HG03039 (cell line): ENCODE results near the gene CDADC1.

Experiments used
- ATAC-seq: cut with Tn5 transposase; IDR thresholded peaks from one replicate; pipeline ENCODE4 v1.9.1; 2021; ENCODE audit warnings: mild to moderate bottlenecking, moderate library complexity; ENCODE audit not compliant: unreplicated experiment

Gene CDADC1

GRCh38 chr13:49247643-49248621, at the start of gene CDADC1:
TSS of gene CDADC1 (plus strand) at chr13:49247925. CDS start at chr13:49248038, 113 bp downstream.
- peak; percentile 98 for ATAC-seq

GRCh38 chr13:49206641-49207040, 41.1 kb upstream of the CDADC1 start:
- no peak for ATAC-seq

GRCh38 chr13:49208619-49209018, 39.1 kb upstream of the CDADC1 start:
- ATAC-seq = no peak

- ATAC-seq = no peak
Observed at GRCh38 chr13:49210114-49210513, 37.6 kb upstream of the CDADC1 start.

GRCh38 chr13:49210669-49211068, 37.1 kb upstream of the CDADC1 start:
- ATAC-seq = no peak

GRCh38 chr13:49213539-49213938, 34.2 kb upstream of the CDADC1 start:
- no peak for ATAC-seq

- ATAC-seq = no peak
Observed at GRCh38 chr13:49213997-49214916, 33.5 kb upstream of the CDADC1 start.

- ATAC-seq = no peak
Observed at GRCh38 chr13:49214917-49215376, 32.8 kb upstream of the CDADC1 start.

- ATAC-seq = no peak
Observed at GRCh38 chr13:49216334-49216733, 31.4 kb upstream of the CDADC1 start.

- ATAC-seq = no peak
Observed at GRCh38 chr13:49217962-49218492, 29.7 kb upstream of the CDADC1 start.

GRCh38 chr13:49218493-49219051, 29.2 kb upstream of the CDADC1 start:
- ATAC-seq = no peak

GRCh38 chr13:49219647-49220035, 28.1 kb upstream of the CDADC1 start:
- ATAC-seq = no peak

GRCh38 chr13:49220036-49220855, 27.5 kb upstream of the CDADC1 start, which contains the start of gene MLNR:
TSS of gene MLNR (plus strand) at chr13:49220338. CDS start at chr13:49220338, 0 bp downstream.
- no peak for ATAC-seq

- ATAC-seq = no peak
Observed at GRCh38 chr13:49220856-49221589, 26.7 kb upstream of the CDADC1 start.

GRCh38 chr13:49221590-49221965, 26.1 kb upstream of the CDADC1 start:
- ATAC-seq = no peak

GRCh38 chr13:49225223-49226042, 22.3 kb upstream of the CDADC1 start:
- no peak for ATAC-seq

GRCh38 chr13:49226613-49227012, 21.1 kb upstream of the CDADC1 start:
- ATAC-seq = no peak

- ATAC-seq = no peak
Observed at GRCh38 chr13:49234741-49235140, 13.0 kb upstream of the CDADC1 start.
